NCI-H1436 (cell line): ENCODE data around the gene IRF9.

Experiments used
- DNase-seq: peaks from one replicate; lab custom pipeline; 2025; lab: John Stamatoyannopoulos, UW

Gene IRF9, protein sequence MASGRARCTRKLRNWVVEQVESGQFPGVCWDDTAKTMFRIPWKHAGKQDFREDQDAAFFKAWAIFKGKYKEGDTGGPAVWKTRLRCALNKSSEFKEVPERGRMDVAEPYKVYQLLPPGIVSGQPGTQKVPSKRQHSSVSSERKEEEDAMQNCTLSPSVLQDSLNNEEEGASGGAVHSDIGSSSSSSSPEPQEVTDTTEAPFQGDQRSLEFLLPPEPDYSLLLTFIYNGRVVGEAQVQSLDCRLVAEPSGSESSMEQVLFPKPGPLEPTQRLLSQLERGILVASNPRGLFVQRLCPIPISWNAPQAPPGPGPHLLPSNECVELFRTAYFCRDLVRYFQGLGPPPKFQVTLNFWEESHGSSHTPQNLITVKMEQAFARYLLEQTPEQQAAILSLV

DNA sequence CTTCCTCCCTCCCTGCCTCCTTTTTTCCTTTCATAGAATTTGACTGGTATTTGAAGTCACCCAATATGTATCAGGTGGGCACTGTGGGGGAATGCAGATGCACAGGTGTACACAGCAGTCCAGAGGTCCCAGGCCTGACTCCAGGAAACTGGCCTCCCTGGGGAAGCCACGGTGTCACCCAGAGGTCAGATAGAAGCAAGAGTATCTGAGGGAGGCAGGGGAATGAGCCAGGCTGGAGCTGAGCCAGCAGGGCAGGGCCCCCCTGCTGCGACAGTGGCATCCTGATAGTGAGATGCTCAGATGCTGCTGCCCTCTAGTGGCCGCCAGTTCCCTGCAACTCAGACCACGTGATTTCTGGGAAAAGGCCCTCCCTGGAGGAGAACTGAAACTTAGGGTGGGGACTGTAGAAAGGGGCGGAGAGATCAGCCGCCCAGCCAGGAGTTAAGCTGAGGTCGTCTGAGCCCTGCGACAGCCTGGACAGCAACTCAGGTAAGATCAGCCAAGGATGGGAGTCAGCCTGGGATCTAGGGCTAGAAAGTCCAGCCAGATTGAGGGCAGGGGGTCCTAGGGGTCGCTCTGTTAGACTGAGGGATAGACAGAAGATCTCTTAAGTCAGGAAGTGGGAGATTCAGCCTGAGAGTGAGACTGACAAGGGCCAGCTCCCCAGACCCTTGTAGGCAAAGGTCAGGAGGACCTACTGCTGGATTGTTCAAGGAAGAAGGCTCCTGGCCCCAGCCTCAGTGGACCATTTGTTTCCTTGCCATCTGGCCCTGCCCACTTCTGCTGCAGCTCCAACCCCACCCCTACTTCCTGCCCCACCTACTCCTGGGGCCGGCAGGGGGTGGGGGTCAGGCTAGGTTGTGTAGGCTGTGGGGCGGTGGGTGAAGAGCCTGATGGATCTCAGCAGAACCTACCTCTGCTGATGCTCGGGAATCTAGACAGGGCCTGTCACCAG, at the start of gene IRF9:
TSS of gene IRF9 (plus strand) at position 416 of the 955 bp plus-strand sequence. CDS start 880 bp downstream, outside the sequence.
- peak; percentile 92 for DNase-seq

DNA sequence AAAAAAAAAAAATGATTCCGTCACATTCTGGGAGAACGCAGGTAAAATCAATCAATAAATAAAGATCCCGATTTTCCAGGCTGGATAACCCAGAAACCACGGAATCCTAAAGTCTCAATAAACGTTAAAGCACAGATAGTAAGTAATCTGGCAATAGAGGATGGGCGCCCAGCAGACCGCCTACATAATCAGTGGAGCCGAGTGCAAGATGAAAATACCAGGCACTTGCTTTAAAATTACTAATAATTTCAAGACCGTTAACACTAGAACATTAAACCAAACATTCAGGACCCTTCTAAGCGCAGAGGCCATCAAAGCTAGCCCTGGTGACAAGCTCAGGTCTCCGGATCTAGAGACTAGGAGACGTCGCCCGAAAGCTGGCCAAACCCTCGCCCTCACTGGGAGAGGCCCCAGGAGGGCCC, 47.7 kb upstream of the IRF9 start:
- DNase-seq: no peak

DNA sequence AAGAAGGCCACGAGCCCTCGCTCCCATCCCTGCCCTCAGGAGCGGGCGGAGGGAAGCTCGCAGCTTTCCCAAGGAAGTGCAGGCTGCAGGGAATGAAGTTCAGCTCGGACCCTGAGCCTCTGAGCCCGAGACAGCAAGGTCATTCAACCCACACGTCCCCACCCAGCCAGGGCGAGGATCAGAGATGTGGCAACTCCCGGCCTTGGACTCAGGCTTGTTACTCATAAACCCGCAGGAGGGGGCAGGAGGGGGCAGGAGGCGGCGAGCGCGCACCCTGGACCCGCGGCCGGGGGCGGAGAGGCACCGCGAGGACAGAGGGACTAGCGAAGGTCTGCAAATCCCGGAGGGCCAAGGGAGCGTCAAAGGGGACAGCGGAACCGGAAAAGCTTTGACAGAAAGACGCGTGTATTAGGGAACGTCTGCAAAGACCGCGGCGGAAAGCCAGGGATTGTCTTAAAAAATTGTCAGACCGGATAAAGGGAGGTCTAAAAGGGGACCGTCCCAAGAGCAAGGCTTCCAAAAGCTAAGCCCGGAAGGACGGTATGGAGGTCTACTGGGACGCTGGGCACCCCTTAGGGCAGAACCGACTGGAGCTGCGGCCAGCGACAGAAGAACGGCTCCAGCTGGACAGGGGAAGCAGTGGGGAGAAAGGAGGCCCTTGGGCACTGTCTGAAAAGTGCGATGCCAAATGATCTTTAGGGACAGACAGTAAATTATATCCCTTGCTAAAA, 47.1 kb upstream of the IRF9 start:
- DNase-seq: peak; percentile 69

DNA sequence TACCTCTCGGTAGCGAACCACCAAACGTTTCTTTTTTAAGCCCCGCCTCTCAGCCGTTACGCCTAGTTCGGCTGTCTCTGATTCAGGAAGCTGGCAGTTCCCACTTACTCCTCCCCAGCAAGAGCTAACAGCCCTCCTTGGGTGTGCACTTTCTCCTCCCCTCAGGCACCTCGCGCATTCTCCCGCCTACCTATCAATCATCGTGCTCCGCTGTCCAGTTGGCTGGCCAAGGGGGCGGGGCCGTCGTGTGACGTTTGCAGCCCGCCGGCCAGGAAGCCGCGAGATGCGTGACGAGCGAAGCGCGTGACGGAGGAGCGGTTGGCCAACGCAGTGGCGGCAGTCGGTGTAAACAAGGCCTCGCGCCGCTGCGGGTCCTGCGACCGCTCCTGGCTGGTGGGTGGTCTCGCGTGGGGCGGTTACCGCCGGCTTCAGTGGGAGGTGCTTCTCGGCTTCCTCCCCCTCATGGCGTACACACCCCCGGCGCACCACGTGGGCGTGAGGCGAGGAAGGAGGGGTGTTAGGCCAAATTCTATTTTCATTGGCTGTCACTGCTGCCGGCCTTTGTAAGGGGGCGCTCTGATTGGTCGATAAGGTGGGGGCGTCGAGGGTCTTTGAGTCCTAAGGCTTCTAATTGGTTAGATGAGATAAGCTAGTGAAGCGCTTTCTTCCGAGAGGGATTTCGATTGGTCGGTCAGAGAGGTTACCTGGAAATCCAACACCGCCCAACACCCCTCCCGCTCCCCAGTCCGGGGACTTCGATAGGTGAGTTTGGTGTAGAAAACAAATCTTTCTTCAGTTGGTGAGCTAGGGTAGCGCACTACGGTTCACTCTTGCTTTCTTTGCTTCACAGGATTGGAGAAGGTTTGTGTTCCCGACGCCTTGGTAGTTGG, 46.3 kb upstream of the IRF9 start, which contains the start of the genes DCAF11 and NRL:
TSS of gene DCAF11 (plus strand) at position 246 of the 890 bp plus-strand sequence. CDS start 818 bp downstream, outside the sequence.
TSS of gene NRL (minus strand) at position 418 of the 890 bp plus-strand sequence. CDS start 32,101 bp downstream, outside the sequence.
- DNase-seq: peak; percentile 99

DNA sequence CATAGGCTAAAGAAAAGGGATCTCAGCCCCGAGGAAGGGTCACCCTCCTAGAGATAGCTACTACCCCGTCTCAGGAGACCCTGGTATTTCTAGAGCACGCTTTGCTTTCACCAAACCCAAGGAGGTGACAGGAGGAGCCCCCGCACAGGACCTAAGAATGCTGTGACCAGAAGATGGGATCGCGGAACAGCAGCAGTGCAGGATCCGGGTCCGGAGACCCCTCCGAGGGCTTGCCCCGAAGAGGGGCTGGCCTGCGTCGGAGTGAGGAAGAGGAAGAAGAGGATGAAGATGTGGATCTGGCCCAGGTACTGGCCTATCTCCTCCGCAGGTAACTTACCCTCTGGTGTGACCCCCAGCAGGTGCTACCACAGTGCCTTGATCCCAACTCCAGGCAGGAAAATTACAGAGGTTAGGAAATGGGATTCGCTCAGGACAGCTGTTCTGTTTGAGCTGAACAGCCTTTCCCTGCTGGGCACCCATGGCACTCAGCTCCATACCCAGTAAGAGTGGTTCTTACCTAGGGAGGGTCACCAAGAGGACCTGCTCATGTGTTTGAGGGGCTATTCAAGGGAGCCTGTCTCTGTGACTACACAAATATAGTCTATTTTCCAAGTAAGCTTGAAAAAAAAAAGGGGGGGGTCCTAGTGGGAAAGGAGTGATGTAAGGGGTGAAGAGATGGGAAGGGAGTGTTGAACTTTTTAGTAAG, 45.5 kb upstream of the IRF9 start:
- DNase-seq: no peak

DNA sequence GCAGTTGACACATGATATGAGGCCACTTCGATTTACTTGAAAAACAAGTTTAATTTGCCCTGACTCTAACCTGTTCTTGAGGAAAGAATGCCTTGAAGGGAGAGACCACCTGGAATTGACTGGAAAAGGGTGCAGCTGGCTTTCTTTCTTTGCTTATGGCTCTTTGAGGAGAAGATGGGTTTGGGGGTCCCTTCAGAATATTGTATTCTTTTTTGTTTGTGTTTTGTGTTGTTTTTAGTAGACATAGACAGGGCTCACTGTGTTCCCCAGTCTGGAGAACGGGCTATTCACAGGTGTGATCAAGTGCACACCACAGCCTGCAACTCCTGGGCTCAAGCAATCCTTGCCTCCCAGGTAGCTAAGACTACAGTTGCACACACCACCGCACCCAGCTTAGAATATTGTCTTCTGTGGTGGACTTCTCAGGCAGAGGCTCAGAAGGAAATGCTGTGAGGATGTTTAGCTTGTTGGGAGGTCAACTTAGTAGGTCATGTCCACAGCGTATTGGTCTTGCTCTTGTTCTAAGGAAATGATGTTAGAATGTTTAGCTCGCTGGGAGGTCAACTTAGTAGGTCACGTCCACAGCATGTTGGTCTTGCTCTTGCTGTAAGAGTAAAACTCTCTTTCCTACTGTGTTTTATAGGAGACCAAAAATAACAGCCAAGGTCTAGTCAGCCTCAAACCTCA, 44.8 kb upstream of the IRF9 start:
- no peak for DNase-seq

DNA sequence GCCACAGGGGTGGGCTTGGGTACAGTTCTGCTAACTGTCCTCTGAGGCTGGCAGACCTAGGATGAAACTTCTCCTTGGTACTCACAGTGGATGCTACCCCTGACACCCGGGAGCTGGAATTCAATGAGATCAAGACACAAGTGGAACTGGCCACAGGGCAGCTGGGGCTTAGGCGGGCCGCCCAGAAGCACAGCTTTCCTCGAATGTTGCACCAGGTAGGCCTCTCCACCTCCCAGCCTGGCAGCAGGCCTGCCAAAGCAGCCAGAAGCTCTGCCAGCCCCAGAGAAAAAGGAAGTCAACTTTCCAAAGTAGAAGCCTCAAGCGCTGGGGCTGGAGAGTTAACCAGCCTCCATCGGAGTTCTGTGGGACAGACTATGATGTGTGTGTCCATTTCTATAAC, 43.9 kb upstream of the IRF9 start:
- DNase-seq: no peak

DNA sequence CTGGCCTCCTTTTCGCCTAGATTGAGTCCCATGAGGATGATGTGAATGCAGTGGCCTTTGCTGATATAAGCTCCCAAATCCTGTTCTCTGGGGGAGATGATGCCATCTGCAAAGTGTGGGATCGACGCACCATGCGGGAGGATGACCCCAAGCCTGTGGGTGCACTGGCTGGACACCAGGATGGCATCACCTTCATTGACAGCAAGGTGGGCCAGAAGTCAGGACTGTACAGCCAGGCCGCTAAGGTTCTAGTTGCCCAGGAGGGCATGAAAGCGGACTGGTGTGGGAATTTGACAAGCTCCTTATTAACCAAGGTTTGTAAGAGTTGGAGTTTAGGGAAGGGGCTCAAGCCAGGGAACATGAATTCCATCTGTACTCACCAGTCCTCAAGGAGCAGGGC, 41.4 kb upstream of the IRF9 start:
- no peak for DNase-seq

DNA sequence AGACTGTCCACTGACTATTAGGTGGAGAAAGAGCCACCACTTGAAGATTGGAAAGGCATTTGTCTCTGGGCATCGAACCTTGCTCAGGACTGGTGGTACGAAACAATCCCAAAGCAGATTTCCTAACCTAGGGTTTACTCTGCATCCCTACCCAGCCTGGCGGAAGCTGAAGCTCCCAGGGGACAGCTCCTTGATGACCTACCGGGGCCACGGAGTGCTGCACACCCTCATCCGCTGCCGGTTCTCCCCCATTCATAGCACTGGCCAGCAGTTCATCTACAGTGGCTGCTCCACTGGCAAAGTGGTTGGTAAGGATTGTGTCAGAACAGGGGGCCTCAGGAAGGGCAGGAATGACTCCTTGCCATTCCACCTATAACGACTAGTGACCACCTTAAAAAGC, 39.9 kb upstream of the IRF9 start:
- DNase-seq: no peak

DNA sequence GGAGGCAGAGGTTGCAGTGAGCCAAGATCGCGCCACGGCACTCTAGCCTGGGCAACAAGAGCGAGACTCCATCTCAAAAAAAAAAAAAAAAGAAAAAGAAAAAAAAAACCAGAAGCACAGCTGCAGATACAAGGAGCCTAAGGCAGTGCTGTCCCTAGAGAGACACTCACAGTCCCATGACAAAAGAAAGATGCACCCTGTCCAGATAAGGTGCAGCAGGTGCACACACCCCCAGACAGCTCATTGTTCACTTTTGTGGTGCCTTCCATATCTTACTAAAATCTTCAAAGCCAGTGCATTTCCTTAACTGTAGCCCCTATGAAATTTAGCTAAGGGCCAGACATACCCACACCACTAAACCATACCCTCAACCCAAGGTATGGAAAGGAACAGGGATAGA, 38.6 kb upstream of the IRF9 start:
- DNase-seq: no peak

DNA sequence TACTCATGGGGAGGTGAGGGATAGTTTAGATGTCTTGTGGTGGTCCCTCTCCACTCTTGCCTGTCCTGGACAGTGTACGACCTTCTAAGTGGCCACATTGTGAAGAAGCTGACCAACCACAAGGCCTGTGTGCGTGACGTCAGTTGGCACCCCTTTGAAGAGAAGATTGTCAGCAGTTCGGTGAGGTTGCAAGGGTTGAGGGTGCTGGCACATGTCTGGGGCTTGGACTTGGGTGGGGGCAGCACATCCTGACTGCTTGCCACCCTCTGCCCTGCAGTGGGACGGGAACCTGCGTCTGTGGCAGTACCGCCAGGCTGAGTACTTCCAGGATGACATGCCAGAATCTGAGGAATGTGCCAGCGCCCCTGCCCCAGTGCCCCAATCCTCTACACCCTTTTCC, 38.2 kb upstream of the IRF9 start:
- no peak for DNase-seq

DNA sequence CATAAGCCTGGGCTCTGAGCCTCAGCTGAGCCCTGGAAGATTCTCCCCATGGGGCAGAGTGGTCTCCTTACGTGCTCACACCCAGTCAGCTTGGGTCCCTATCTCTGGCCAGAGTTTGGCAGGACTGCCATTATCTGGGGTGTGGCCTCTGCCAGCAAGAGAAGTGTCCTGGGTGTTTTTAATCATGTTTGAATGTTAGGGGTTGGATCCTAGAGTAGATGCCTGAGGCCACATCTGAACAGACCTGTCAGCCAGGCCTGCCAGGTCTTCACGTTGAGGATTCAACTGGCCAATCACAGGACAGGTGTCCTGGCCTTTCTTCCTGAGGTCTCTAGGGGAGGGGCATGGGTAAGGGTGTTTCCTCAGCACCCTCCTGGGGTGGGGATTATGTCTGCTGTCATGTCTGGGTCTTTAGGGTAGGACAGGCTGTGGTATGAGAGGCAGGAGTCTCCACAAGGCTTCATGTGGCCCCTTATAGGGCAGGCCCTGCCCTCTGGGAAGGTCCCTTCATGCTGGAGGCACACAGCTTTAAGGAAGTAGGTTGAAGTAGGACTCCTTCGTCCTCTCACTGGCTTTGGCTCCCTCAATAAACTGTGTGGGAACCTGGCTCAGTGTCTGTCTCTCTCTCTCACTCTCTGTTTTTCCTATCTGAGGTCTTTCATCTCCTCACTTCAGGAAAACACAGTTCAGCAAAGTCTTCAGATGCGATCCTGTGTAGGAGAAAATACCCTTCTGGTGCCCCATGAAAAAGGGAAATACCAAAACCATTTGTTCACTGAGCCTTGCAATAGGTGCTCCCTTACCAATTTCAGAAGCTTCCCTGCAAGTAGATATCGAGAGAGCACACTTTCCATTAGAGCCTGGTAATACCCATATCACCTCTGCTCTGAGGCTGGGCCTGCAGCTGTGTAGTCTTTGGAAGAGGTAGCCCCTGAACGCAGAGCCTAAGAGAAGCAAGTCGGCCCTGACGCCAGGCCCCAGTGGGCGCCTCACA, 37.3 kb upstream of the IRF9 start:
- DNase-seq: no peak

DNA sequence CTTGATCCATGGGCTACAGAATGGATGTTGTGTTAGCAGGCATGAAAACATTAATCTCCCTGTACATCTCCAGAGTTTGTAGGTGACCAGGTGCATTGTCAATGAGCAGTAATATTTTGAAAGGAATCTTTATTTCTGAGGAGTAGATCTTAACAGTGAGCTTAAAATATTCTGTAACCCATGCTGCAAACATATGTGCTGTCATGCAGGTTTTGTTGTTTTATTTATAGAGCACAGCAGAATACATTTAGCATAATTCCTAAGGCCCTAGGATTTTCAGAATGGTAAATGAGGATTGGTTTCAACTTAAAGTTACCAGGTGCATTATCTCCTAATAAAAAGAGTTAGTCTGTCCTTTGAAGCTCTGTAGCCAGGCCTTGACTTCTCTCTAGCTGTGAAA, 34.1 kb upstream of the IRF9 start:
- no peak for DNase-seq

DNA sequence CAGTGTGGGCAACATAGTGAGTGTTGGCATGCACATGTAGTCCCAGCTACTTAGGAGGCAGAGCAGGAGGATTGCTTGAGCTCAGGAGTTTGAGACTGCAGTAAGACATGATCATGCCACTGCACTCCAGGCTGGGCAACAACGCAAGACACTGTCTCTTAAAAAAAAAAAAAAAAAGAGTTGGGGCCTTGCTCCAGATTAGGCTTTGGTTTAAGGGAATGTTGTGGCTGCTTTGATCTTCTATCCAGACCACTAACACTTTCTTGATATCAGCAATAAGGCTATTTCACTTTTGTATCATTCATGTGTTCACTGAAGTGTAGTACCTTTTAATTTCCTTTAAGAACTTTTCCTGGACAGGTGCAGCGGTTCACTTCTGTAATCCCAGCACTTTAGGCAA, 33.4 kb upstream of the IRF9 start:
- DNase-seq: no peak

DNA sequence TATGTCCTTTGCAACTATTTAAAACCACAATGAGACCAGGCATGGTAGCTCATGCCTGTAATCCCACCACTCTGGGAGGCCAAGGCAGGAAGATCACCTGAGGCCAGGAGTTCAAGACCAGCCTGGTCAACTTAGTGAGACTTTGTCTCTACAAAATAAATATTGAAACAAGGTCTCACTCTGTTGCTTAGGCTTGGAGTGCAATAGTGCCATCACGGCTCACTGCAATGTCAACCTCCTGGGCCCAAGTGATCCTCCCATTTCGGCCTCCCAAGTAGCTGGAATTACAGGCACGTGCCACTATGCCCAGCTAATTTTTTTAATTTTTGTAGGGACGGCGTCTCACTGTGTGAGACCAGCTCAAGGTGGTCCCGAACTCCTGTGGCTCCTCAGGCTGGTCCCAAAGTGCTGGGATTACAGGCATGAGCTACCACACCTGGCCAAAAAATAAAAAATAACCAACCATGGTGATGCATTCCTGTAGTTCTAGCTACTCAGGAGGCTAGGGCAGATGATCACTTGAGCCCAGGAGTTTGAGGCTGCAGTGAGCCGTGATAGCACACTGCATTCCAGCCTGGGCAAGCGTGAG, 31.6 kb upstream of the IRF9 start:
- DNase-seq: no peak

DNA sequence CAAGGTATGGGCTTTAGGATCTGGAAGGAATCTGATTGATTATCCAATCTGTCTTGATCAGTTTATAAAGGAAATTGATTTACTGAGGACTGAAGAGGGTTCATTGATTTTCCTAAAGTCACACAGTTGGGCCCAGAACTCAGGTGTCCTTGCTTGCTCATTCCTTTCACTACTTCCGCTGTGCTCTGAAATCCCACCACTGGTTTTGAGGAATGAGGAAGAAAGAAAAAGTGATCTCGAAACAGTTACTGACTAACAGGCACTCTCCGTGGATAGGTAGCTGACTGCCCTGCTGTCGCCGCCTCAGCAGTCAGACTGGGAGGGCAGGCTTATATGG, 30.7 kb upstream of the IRF9 start, which contains the start of gene FITM1:
TSS of gene FITM1 (plus strand) at position 280 of the 337 bp plus-strand sequence. CDS start 905 bp downstream, outside the sequence.
- no peak for DNase-seq

DNA sequence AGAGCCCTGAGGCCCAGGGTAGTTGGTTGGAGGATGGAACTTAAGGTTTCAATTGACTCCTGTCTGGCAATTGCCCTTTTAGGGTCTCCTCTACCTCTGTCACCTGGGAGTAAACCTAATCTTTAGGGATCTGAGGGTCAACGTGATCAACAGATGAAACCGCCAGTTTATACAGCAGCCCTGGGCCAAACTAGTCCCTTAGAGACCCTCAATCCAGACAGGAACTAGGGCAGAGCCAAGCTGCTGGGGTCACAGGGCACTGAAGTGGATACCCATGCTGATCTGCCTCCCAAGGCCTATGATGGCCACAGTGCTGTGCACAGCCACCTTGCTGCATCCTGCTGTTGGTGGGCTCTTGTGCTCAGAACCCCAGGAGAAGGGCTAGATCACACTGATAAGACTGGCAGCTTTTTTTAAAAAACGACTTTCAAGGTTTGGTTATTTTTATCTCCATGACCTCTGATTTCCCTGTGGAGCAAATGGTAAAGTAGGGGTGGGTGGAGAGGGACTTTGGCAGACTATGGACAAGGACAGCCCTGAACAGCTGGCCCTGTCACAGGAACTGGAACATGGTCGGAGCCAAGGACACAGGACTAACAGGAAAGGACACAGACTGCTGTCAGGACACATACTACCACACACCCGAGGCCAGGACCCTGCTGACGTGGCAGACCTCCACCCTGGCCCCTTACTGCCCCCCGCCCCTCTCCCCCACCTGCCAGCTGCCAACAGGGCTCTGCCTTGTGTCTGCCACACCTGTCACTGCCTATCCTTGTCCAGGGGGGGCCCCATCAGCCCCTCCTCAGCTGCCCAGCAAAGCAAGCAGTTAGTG, 30.1 kb upstream of the IRF9 start:
- DNase-seq: no peak
